ENCODE data around the gene DDHD1. TPM values are rescaled to one million over a fixed set of nuclear protein-coding genes. Genes with fewer than 3 reads are reported as not detected.

The DDHD1 gene
- polyA plus RNA-seq, 2 of the 4 experiments (the other 2 are of a cell fraction) = 6.2 to 12.3 TPM

DNA sequence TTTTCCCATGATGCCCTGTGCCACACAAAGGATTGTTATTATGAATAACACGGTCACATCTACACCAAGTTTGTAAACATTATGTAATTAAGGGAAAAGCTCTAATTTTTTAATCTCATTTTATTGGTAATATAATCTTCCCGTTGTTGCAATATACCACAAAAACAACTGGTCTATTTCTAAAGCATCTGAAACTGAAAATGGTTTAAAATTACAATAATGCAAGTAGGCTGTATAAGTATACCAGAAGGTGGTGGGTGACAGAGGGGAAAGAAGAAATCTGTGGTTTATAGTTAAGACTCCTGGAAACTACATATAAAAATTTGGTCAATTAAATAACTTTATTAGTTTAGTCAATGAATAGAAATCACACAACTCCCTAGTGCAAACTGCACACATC is 5.2 kb downstream of the DDHD1 start:
- Histone ChIP-seq H3K4me1 (peaks cover 8% of the 10 kb centered on the region), H3K27ac (no peak overlapping the region), H3K4me3 (no peak overlapping the region), H3K9me3 (no peaks in the 10 kb centered on the region), H3K4me2 (no peak overlapping the region)
- no peak for ATAC-seq
- ChIA-PET POLR2A (no interaction called here), CTCF (no interaction called here)
- WGBS (ENCODE audit: missing lambda C conversion rate) = 95% methylated on average over 2 of the region's 2 CpGs
- no peak for TF ChIP-seq CHD4 (IDR thresholded peaks at IDR 0.05; ENCODE audit: borderline replicate concordance)
- TF ChIP-seq EHMT2 (IDR thresholded peaks at IDR 0.05; ENCODE audit: low read depth) = no peak
- TF ChIP-seq SMC3 (IDR thresholded peaks at IDR 0.05) = no peak
- no peak for TF ChIP-seq TP53 (CRISPR knock-in tag; IDR thresholded peaks at IDR 0.05)
- TF ChIP-seq MYC (IDR thresholded peaks at IDR 0.05; ENCODE audit: borderline replicate concordance, low read length) = no peak
- TF ChIP-seq HOXB5 (CRISPR knock-in tag; IDR thresholded peaks at IDR 0.05) = no peak
- no peak for TF ChIP-seq KDM1A (IDR thresholded peaks at IDR 0.05; ENCODE audit: low read depth)
- no peak for TF ChIP-seq CEBPB (IDR thresholded peaks at IDR 0.05)
- TF ChIP-seq HEYL (CRISPR knock-in tag; IDR thresholded peaks at IDR 0.05) = no peak
- TF ChIP-seq FOSL2 (IDR thresholded peaks at IDR 0.05) = no peak
- no peak for TF ChIP-seq FOSL2 (CRISPR knock-in tag; IDR thresholded peaks at IDR 0.05)
- no peak for TF ChIP-seq E2F6 (IDR thresholded peaks at IDR 0.05; ENCODE audit: borderline replicate concordance, low read depth)
- no peak for TF ChIP-seq EP300 (IDR thresholded peaks at IDR 0.05)
- no peak for TF ChIP-seq RNF2 (IDR thresholded peaks at IDR 0.05; ENCODE audit: borderline replicate concordance, low read depth)
- no peak for TF ChIP-seq MAFK (IDR thresholded peaks at IDR 0.05; ENCODE audit: partially characterized antibody)
- no peak for TF ChIP-seq RFX5 (IDR thresholded peaks at IDR 0.05)
- no peak for TF ChIP-seq ZSCAN20 (CRISPR knock-in tag; IDR thresholded peaks at IDR 0.05)
- TF ChIP-seq NPAS2 (CRISPR knock-in tag; IDR thresholded peaks at IDR 0.05; ENCODE audit: borderline replicate concordance) = no peak
- no peak for TF ChIP-seq PHF8 (IDR thresholded peaks at IDR 0.05; ENCODE audit: borderline replicate concordance, low read depth)
- TF ChIP-seq MAZ (IDR thresholded peaks at IDR 0.05; ENCODE audit: borderline replicate concordance, low read depth, low read length) = no peak
- DNase-seq (ENCODE audit: low read depth in 1 of 2, low spot score in 1 of 2) = no peak
- FAIRE-seq = no peak

DNA sequence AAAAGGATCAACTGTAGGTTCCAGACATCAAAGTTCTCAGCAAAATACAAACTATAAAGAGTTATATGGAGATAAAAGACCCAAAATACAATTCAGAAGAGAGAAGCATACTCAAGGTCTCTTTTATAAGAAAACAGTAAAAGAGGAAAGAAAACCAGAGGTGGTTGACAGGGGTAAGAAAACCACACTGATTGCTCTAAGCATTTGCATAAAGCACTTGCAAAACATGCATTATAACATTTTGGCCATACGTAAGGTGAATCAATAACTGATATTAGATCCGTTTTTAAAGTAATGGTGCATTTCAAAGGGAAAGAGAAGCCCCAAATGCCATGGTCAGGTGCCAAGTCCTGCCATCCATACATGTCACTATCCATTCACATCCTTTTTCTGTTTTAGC is 5.9 kb downstream of the DDHD1 start:
- WGBS (ENCODE audit: missing lambda C conversion rate) = 87% methylated on average over 2 of the region's 2 CpGs
- ATAC-seq (no peak), FAIRE-seq (no peak), DNase-seq (ENCODE audit: low read depth in 1 of 2, low spot score in 1 of 2) (no peak)
- POLR2A ChIA-PET = no interaction called here
- Histone ChIP-seq H3K4me2 (no peak overlapping the region), H3K27ac (no peak overlapping the region), H3K4me3 (no peak overlapping the region), H3K4me1 (peaks cover 8% of the 10 kb centered on the region), H3K9me3 (0 out of 3 replicates have a peak, but pooled peaks cover 2% of the 10 kb centered on the region)
- CTCF ChIA-PET = no interaction called here
- no peak for TF ChIP-seq TP53 (CRISPR knock-in tag; IDR thresholded peaks at IDR 0.05)
- TF ChIP-seq TFCP2L1 (CRISPR knock-in tag; IDR thresholded peaks at IDR 0.05) = no peak
- TF ChIP-seq, protein P1, sequence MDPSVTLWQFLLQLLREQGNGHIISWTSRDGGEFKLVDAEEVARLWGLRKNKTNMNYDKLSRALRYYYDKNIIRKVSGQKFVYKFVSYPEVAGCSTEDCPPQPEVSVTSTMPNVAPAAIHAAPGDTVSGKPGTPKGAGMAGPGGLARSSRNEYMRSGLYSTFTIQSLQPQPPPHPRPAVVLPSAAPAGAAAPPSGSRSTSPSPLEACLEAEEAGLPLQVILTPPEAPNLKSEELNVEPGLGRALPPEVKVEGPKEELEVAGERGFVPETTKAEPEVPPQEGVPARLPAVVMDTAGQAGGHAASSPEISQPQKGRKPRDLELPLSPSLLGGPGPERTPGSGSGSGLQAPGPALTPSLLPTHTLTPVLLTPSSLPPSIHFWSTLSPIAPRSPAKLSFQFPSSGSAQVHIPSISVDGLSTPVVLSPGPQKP (IDR thresholded peaks at IDR 0.05; ENCODE audit: low read depth, low read length) = no peak
- no peak for TF ChIP-seq JUNB (IDR thresholded peaks at IDR 0.05)
- no peak for TF ChIP-seq FOSL2 (IDR thresholded peaks at IDR 0.05)
- no peak for TF ChIP-seq FOSL2 (CRISPR knock-in tag; IDR thresholded peaks at IDR 0.05)
- no peak for TF ChIP-seq ZFP36 (IDR thresholded peaks at IDR 0.05; ENCODE audit: borderline replicate concordance, partially characterized antibody)
- no peak for TF ChIP-seq HMGXB4 (CRISPR knock-in tag; IDR thresholded peaks at IDR 0.05; ENCODE audit: borderline replicate concordance)
- no peak for TF ChIP-seq ZSCAN20 (CRISPR knock-in tag; IDR thresholded peaks at IDR 0.05)
- no peak for TF ChIP-seq ZNF302 (CRISPR knock-in tag; IDR thresholded peaks at IDR 0.05)
- TF ChIP-seq SMC3 (IDR thresholded peaks at IDR 0.05) = no peak
- no peak for TF ChIP-seq RARB (CRISPR knock-in tag; IDR thresholded peaks at IDR 0.05)
- TF ChIP-seq EP300 (IDR thresholded peaks at IDR 0.05) = no peak
- TF ChIP-seq PHF8 (IDR thresholded peaks at IDR 0.05; ENCODE audit: borderline replicate concordance, low read depth) = no peak
- no peak for TF ChIP-seq BHLHE40 (IDR thresholded peaks at IDR 0.05; ENCODE audit: low read depth, low read length)
- TF ChIP-seq MAZ (IDR thresholded peaks at IDR 0.05; ENCODE audit: borderline replicate concordance, low read depth, low read length) = no peak
- no peak for TF ChIP-seq JUN (IDR thresholded peaks at IDR 0.05)
- TF ChIP-seq CEBPB (IDR thresholded peaks at IDR 0.05) = no peak

All from A549 (cell line).